GM12878 (cell line): ENCODE results near the gene SLC2A5. TPM values are rescaled to one million over a fixed set of nuclear protein-coding genes. Genes with fewer than 3 reads are reported as not detected.

Experiments
- ATAC-seq: fragments of 200-7000 bp; cut with Tn5 transposase; 3 replicates; pipeline ENCODE4 v1.9.1; 2020; ENCODE audit warnings: mild to moderate bottlenecking, moderate library complexity
- BruUV-seq: library from RNA; stranded (reverse); fragments of 400-500 nt; replicated peaks from 2 replicates; lab custom pipeline; 2021; lab: Mats Ljungman, UMichigan
- CTCF ChIA-PET: fragments of 300-600 bp; sonication (Branson Sonifier 250); formaldehyde crosslinking; extraction: SDS; loops from one replicate; lab custom pipeline; 2021; ENCODE audit warnings: inconsistent platforms; lab: Yijun Ruan, JAX
- POLR2A ChIA-PET: fragments of 350-600 bp; formaldehyde crosslinking; extraction: SDS; loops from one replicate; lab custom pipeline; 2021; ENCODE audit warnings: inconsistent platforms; lab: Charles Lee
- RAD21 ChIA-PET: fragments of 300-600 bp; sonication (Branson Sonifier 250); formaldehyde crosslinking; loops from one replicate; lab custom pipeline; 2023; ENCODE audit warnings: antibody characterized with exemption; ENCODE audit not compliant: unreplicated experiment; lab: Charles Lee
- SMC1A ChIA-PET: fragments of 300-600 bp; sonication (Branson Sonifier 250); formaldehyde crosslinking; loops from one replicate; lab custom pipeline; 2023; ENCODE audit not compliant: unreplicated experiment, uncharacterized antibody; lab: Charles Lee
- DNase-seq: peaks from one replicate; pipeline ENCODE4 v3.0.0-alpha.2; 2011; ENCODE audit warnings: low read depth, low spot score
- FAIRE-seq: peaks from 3 replicates; lab custom pipeline; 2011; peaks lifted over from hg19 to GRCh38; lab: Jason Lieb, UNC
- H2AFZ ChIP-seq: 2 replicates; pipeline ENCODE4 v1.6.0; 2011; ENCODE audit warnings: low read depth, low read length, control low read depth; ENCODE audit not compliant: control insufficient read depth
- H3K27ac ChIP-seq: 2 replicates; pipeline ENCODE4 v1.5.1; 2011; ENCODE audit warnings: control low read depth; ENCODE audit not compliant: control insufficient read depth, insufficient read depth
- H3K27me3 ChIP-seq, 2 experiments: replicated peaks in 1 of 2; 2 replicates each; pipeline versions ENCODE4 v1.6.0 to v1.6.1; 2011; ENCODE audit warnings: low read length in 1 of 2; ENCODE audit not compliant: control insufficient read depth in 2 of 2, insufficient read depth in 2 of 2
- H3K36me3 ChIP-seq, 2 experiments: 2 replicates each; pipeline ENCODE4 v1.5.1; 2011; ENCODE audit warnings: low read length in 1 of 2; ENCODE audit not compliant: control insufficient read depth in 2 of 2, insufficient read depth in 2 of 2
- H3K4me1 ChIP-seq: 2 replicates; pipeline ENCODE4 v1.6.1; 2011; ENCODE audit warnings: mild to moderate bottlenecking, low read length, moderate library complexity, mixed read lengths; ENCODE audit not compliant: control insufficient read depth, insufficient read depth
- H3K4me2 ChIP-seq: 2 replicates; pipeline ENCODE4 v1.6.0; 2011; ENCODE audit warnings: control low read depth; ENCODE audit not compliant: control insufficient read depth, insufficient read depth
- H3K4me3 ChIP-seq: fragments of 200-600 bp; sonication (generic); 2 replicates; pipeline ENCODE4 v1.5.1; 2016
- H3K79me2 ChIP-seq: 2 replicates; pipeline ENCODE4 v1.6.0; 2011; ENCODE audit warnings: low read length; ENCODE audit not compliant: control insufficient read depth, insufficient read depth
- H3K9ac ChIP-seq: 2 replicates; pipeline ENCODE4 v1.8.0; 2011; ENCODE audit warnings: low read length, control low read depth, mixed read lengths; ENCODE audit not compliant: control insufficient read depth, insufficient read depth
- H3K9me3 ChIP-seq: replicated peaks from 3 replicates; pipeline ENCODE4 v1.5.1; 2011; ENCODE audit warnings: mild to moderate bottlenecking, low read length; ENCODE audit not compliant: control insufficient read depth, insufficient read depth
- H4K20me1 ChIP-seq: 2 replicates; pipeline ENCODE4 v1.6.0; 2011; ENCODE audit not compliant: control insufficient read depth, insufficient read depth
- ASH2L ChIP-seq: fragments of 300-600, 200-600 bp; sonication (generic); IDR thresholded peaks from 2 replicates; pipeline ENCODE4 v1.6.1; 2017; ENCODE audit warnings: low read depth, mild to moderate bottlenecking, borderline replicate concordance
- BRCA1 ChIP-seq: IDR thresholded peaks from 2 replicates; pipeline ENCODE4 v1.6.1; 2011; ENCODE audit warnings: low read depth, low read length, improper control_type of control experiment
- CBX5 ChIP-seq: sonication (generic); IDR thresholded peaks from 2 replicates; pipeline ENCODE4 v1.6.1; 2016; ENCODE audit warnings: low read depth, moderate library complexity, mild to moderate bottlenecking, inconsistent platforms
- ESRRA ChIP-seq: IDR thresholded peaks from 2 replicates; pipeline ENCODE4 v1.6.1; 2012; ENCODE audit warnings: mild to moderate bottlenecking, low read length, improper control_type of control experiment
- IRF4 ChIP-seq: IDR thresholded peaks from 2 replicates; pipeline ENCODE4 v1.6.1; 2011; ENCODE audit warnings: low read depth, low read length
- POLR2AphosphoS2 ChIP-seq: IDR thresholded peaks from 2 replicates; pipeline ENCODE4 v1.6.1; 2011; ENCODE audit warnings: low read depth, mild to moderate bottlenecking, low read length, improper control_type of control experiment, moderate library complexity
- SIX5 ChIP-seq: IDR thresholded peaks from 2 replicates; pipeline ENCODE4 v1.6.1; 2011; ENCODE audit warnings: mild to moderate bottlenecking, low read depth, low read length, moderate library complexity; ENCODE audit not compliant: severe bottlenecking
- TARDBP ChIP-seq: IDR thresholded peaks from 2 replicates; pipeline ENCODE4 v1.6.1; 2016; ENCODE audit warnings: borderline replicate concordance
- ZNF217 ChIP-seq: fragments of 450-650 bp; IDR thresholded peaks from 2 replicates; pipeline ENCODE4 v1.6.1; 2017; ENCODE audit warnings: antibody characterized with exemption, mild to moderate bottlenecking
- ZSCAN29 ChIP-seq: fragments of 450-650 bp; IDR thresholded peaks from 2 replicates; pipeline ENCODE4 v1.6.1; 2017; ENCODE audit warnings: mild to moderate bottlenecking, moderate library complexity
- ZZZ3 ChIP-seq: IDR thresholded peaks from 2 replicates; pipeline ENCODE4 v1.6.1; 2011; ENCODE audit warnings: low read depth; ENCODE audit not compliant: control insufficient read depth, insufficient read length
- WGBS: methylation state at CpG from one replicate; pipeline ENCODE4 v1.1.6; 2016; ENCODE audit warnings: low lambda C conversion rate; ENCODE audit not compliant: insufficient replicate concordance, insufficient coverage; ENCODE audit errors: missing lambda C conversion rate; 5-methylcytosine and 5-hydroxymethylcytosine counted together
- in situ Hi-C: fragments of 300-500 bp; cut with MboI; formaldehyde crosslinking; loops from 9 replicates; pipeline ENCODE4 v1.14.3; 2018; ENCODE audit warnings: mixed read lengths
- intact Hi-C: fragments of 100-400 bp; cut with micrococcal nuclease; formaldehyde crosslinking; loops from one replicate; pipeline ENCODE4 v1.14.2; 2022; ENCODE audit not compliant: unreplicated experiment
- polyA plus RNA-seq, 11 experiments: library from polyadenylated mRNA; depleted of rRNA in 4 of 11; unstranded in 6 of 11; stranded (reverse) in 5 of 11; fragments of >200 nt; fragmentation: Nextera tagmentation in 4 of 11; fragmentation: Illumina TruSeq in 1 of 11; extraction: Ambion mirVana in 4 of 11; extraction: Trizol in 1 of 11; gene quantifications; 1 replicate in 1 of 11; 2 replicates in 10 of 11; pipeline versions ENCODE4 v1.2.1 to v1.2.3, GENCODE V29; 2011 to 2016; ENCODE audit warnings: inconsistent platforms in 2 of 11, missing spikeins in 2 of 11, low read depth in 1 of 11
- total RNA-seq, 4 experiments: library from RNA; depleted of rRNA in 3 of 4; stranded (reverse); fragments of >200 nt in 3 of 4; fragmentation: Illumina TruSeq in 1 of 4; extraction: Trizol in 1 of 4; gene quantifications; 2 replicates each; pipeline versions ENCODE4 v1.2.1 to v1.2.3, GENCODE V29; 2013 to 2021
- TF ChIP-seq, protein P1 (sequence below): fragments of 150-350 bp; IDR thresholded peaks from 2 replicates; pipeline ENCODE4 v1.6.1; 2016; ENCODE audit warnings: low read depth, low read length
- TF ChIP-seq, protein P2 (sequence below): fragments of 450-650 bp; IDR thresholded peaks from 2 replicates; pipeline ENCODE4 v1.6.1; 2016; ENCODE audit warnings: mild to moderate bottlenecking

The SLC2A5 gene
- total and polyA plus RNA-seq, 10 of the 15 experiments (the other 5 are each of a cell fraction or from before 2014, with no cell fraction given) = 4.5 to 76.6 (median 23.9) TPM

DNA sequence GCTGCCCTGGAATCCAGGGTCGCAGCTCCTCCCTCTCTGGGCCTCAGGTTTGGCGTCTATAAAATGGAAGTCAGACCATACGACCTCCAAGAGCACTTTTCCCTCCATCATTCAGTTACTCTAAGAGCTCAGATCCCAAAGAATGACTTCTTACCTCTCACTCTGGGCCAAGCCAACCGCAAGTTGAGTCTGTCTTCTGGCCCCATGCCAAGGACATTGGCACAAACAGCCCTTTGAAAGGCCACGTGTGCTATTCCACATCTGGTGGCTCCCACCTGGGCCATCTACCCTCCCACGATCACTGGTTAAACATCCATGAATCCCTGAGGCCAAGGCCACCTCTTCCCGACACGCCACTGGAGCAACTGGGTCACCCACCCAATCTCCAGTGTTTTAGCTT lies 55.6 kb downstream of the SLC2A5 start:
- ChIA-PET SMC1A (no interaction called here), RAD21 (no interaction called here), POLR2A (interaction anchor here (1.0 kb wide), 1 partner anchor 12 kb away, joined by 3 read pairs; no protein-coding TSS in a partner anchor), CTCF (interaction anchor here (0.5 to 4.2 kb wide), 3 partner anchors 9 to 522 kb away, joined by 3 to 25 read pairs (median 11); no protein-coding TSS in a partner anchor)
- peaks cover 31% of the 10 kb centered on the region for H3K4me1 ChIP-seq
- in situ Hi-C loops (no loop called here), intact Hi-C loops (no loop called here)
- H3K4me3 ChIP-seq = no peak overlapping the region
- FAIRE-seq (no peak), ATAC-seq (no peak), DNase-seq (no peak)
- no peak overlapping the region for H3K4me2 ChIP-seq
- no peaks in the 10 kb centered on the region for H3K9me3 ChIP-seq
- no peaks in the 10 kb centered on the region for H3K79me2 ChIP-seq
- no peak overlapping the region for H3K9ac ChIP-seq
- no peak overlapping the region for H2AFZ ChIP-seq
- no peaks in the 10 kb centered on the region for H3K27me3 ChIP-seq
- no peaks in the 10 kb centered on the region for H4K20me1 ChIP-seq
- no peaks in the 10 kb centered on the region for H3K36me3 ChIP-seq
- 51% methylated on average over 8 of the region's 8 CpGs for WGBS
- no TSS peak for BruUV-seq
- H3K27ac ChIP-seq = no peak overlapping the region
- TF ChIP-seq ZNF217 (no peak), ESRRA (no peak), ASH2L (no peak)
- TF ChIP-seq, all 136 proteins: peak for 0

DNA sequence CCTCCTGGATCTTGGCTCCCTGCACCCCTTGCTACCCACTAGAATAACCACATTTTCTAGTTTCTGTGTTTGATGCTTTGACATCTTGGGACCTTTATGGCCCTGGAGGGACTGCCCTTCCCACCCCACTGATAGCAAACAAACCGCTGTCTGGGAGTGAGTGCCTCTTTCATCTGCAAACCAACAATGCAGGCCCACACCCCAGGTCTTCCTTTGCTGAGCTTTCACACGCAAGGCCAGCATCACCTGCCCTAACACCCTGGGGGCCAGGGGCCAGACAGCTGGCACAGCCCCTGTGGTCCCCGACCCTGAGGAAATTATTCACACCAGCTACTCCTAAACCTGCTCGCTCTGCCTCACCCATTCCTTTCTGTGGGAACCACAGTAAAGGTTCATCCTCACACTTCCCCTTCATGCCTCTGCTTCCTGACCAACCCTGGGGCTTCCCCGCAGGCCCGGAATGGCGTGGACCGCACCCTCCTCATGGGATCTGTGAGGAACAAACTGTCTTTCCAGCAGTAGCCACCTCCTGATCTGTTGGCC lies 58.6 kb downstream of the SLC2A5 start:
- Histone ChIP-seq H2AFZ (no peak overlapping the region), H3K79me2 (no peaks in the 10 kb centered on the region), H3K4me2 (peak overlapping the region; percentile 28; the same call in 1 of the 2 replicates), H3K27me3 (no peaks in the 10 kb centered on the region), H3K4me1 (peaks cover 42% of the 10 kb centered on the region), H3K4me3 (no peak overlapping the region), H3K27ac (no peak overlapping the region), H4K20me1 (no peaks in the 10 kb centered on the region), H3K9me3 (no peaks in the 10 kb centered on the region), H3K36me3 (no peaks in the 10 kb centered on the region), H3K9ac (no peak overlapping the region)
- intact Hi-C loops = loop anchor here (1.0 to 2.0 kb wide), 3 partner anchors 58 to 90 kb away; partner anchors contain the start of gene SLC2A5
- in situ Hi-C loops = no loop called here
- ATAC-seq = peak; percentile 57
- 39% methylated on average over 8 of the region's 8 CpGs for WGBS
- DNase-seq = peak; percentile 40
- ChIA-PET SMC1A (interaction anchor here (1.0 to 4.4 kb wide), 8 partner anchors 26 to 186 kb away, joined by 3 to 30 read pairs (median 4); no protein-coding TSS in a partner anchor), RAD21 (interaction anchor here (0.6 to 1.4 kb wide), 5 partner anchors 22 to 91 kb away, joined by 3 to 6 read pairs (median 3); no protein-coding TSS in a partner anchor), POLR2A (interaction anchor here (0.6 kb wide), 2 partner anchors 55 to 178 kb away, joined by 3 to 7 read pairs; no protein-coding TSS in a partner anchor), CTCF (interaction anchor here (0.7 to 3.0 kb wide), 7 partner anchors 38 to 484 kb away, joined by 3 to 27 read pairs (median 4); no protein-coding TSS in a partner anchor)
- FAIRE-seq = no peak
- no TSS peak for BruUV-seq
- TF ChIP-seq ZZZ3 = no peak
- TF ChIP-seq IRF4 = no peak
- no peak for TF ChIP-seq ZSCAN29
- no peak for TF ChIP-seq TARDBP
- no peak for TF ChIP-seq BRCA1
- TF ChIP-seq CBX5 = no peak
- TF ChIP-seq, protein P1, sequence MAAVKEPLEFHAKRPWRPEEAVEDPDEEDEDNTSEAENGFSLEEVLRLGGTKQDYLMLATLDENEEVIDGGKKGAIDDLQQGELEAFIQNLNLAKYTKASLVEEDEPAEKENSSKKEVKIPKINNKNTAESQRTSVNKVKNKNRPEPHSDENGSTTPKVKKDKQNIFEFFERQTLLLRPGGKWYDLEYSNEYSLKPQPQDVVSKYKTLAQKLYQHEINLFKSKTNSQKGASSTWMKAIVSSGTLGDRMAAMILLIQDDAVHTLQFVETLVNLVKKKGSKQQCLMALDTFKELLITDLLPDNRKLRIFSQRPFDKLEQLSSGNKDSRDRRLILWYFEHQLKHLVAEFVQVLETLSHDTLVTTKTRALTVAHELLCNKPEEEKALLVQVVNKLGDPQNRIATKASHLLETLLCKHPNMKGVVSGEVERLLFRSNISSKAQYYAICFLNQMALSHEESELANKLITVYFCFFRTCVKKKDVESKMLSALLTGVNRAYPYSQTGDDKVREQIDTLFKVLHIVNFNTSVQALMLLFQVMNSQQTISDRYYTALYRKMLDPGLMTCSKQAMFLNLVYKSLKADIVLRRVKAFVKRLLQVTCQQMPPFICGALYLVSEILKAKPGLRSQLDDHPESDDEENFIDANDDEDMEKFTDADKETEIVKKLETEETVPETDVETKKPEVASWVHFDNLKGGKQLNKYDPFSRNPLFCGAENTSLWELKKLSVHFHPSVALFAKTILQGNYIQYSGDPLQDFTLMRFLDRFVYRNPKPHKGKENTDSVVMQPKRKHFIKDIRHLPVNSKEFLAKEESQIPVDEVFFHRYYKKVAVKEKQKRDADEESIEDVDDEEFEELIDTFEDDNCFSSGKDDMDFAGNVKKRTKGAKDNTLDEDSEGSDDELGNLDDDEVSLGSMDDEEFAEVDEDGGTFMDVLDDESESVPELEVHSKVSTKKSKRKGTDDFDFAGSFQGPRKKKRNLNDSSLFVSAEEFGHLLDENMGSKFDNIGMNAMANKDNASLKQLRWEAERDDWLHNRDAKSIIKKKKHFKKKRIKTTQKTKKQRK = no peak
- TF ChIP-seq, protein P2, sequence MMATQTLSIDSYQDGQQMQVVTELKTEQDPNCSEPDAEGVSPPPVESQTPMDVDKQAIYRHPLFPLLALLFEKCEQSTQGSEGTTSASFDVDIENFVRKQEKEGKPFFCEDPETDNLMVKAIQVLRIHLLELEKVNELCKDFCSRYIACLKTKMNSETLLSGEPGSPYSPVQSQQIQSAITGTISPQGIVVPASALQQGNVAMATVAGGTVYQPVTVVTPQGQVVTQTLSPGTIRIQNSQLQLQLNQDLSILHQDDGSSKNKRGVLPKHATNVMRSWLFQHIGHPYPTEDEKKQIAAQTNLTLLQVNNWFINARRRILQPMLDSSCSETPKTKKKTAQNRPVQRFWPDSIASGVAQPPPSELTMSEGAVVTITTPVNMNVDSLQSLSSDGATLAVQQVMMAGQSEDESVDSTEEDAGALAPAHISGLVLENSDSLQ = no peak
- no peak for TF ChIP-seq SIX5
- TF ChIP-seq POLR2AphosphoS2 = no peak
